NB4 (cell line): Measurements from ENCODE around the gene GTSE1.

ENCODE experiments used
- CTCF ChIP-seq: IDR thresholded peaks from one replicate; pipeline ENCODE4 v1.5.1; 2012; ENCODE audit warnings: low read depth, low read length
- POLR2A ChIP-seq: IDR thresholded peaks from 2 replicates; pipeline ENCODE4 v1.6.1; 2011; ENCODE audit warnings: mild to moderate bottlenecking; ENCODE audit not compliant: insufficient read length; ENCODE audit errors: extremely low read depth

- no peak for TF ChIP-seq CTCF
- TF ChIP-seq POLR2A: no peak
Observed at GRCh38 chr22:46377525-46378425, 81.1 kb downstream of the GTSE1 start.
